Omental fat pad (tissue), 4 donors: ENCODE results near the gene KRTAP19-8. TPM values are rescaled to one million over a fixed set of nuclear protein-coding genes. Genes with fewer than 3 reads are reported as not detected.

Experiments used
- ATAC-seq: fragments of 150-250 bp; one replicate; pipeline ENCODE4 v1.9.1; 2016; ENCODE audit warnings: mild to moderate bottlenecking, moderate library complexity; ENCODE audit not compliant: low FRiP score
- DNase-seq: peaks from one replicate; pipeline ENCODE4 v3.0.0-alpha.2; 2019; ENCODE audit warnings: low spot score
- CTCF ChIP-seq, 3 donors: fragments of 450-650 bp; IDR thresholded peaks; one replicate each; pipeline ENCODE4 v1.5.1; 2016 to 2017; ENCODE audit warnings: antibody characterized with exemption in 3 of 3, mild to moderate bottlenecking in 3 of 3, moderate library complexity in 2 of 3
- total RNA-seq, 4 donors: library from RNA; depleted of rRNA; stranded (reverse); fragments of >200 nt; gene quantifications; one replicate each; pipeline ENCODE4 v1.1.0, GENCODE V29; 2016

KRTAP19-8 gene
- not detected for total RNA-seq

- ATAC-seq = no peak
- no peak for DNase-seq
- TF ChIP-seq CTCF (IDR thresholded peaks at IDR 0.05) = no peak
Observed at GRCh38 chr21:31038376-31038775, at the start of gene KRTAP19-8. KRTAP19-8 (minus strand) TSS chr21:31038476; CDS start chr21:31038443, 33 bp downstream.

GRCh38 chr21:31087639-31088473 is 49.6 kb upstream of the KRTAP19-8 start:
- no peak for TF ChIP-seq CTCF (IDR thresholded peaks at IDR 0.05)
- DNase-seq (no peak), ATAC-seq (no peak)

- TF ChIP-seq CTCF (IDR thresholded peaks at IDR 0.05) = no peak
- ATAC-seq (no peak), DNase-seq (no peak)
Observed at GRCh38 chr21:31084689-31085088, 46.4 kb upstream of the KRTAP19-8 start.

GRCh38 chr21:31078796-31079195 is 40.5 kb upstream of the KRTAP19-8 start:
- DNase-seq (no peak), ATAC-seq (no peak)
- no peak for TF ChIP-seq CTCF (IDR thresholded peaks at IDR 0.05)

- no peak for DNase-seq
- TF ChIP-seq CTCF (IDR thresholded peaks at IDR 0.05) = no peak
- no peak for ATAC-seq
Observed at GRCh38 chr21:31078216-31078615, 39.9 kb upstream of the KRTAP19-8 start.

GRCh38 chr21:31075848-31076247 is 37.6 kb upstream of the KRTAP19-8 start:
- no peak for DNase-seq
- TF ChIP-seq CTCF (IDR thresholded peaks at IDR 0.05) = no peak
- no peak for ATAC-seq

- no peak for DNase-seq
- no peak for TF ChIP-seq CTCF (IDR thresholded peaks at IDR 0.05)
- no peak for ATAC-seq
Observed at GRCh38 chr21:31072533-31072932, 34.3 kb upstream of the KRTAP19-8 start.
